Right lobe of liver (tissue), 6 donors: ENCODE results near the gene LIN9. TPM values are rescaled to one million over a fixed set of nuclear protein-coding genes. Genes with fewer than 3 reads are reported as not detected.

ENCODE experiments used
- ATAC-seq, 4 donors: fragments of 200-7000 bp; cut with Tn5 transposase; one replicate each; pipeline ENCODE4 v1.9.1; 2020; ENCODE audit warnings: mild to moderate bottlenecking in 4 of 4, moderate library complexity in 4 of 4
- DNase-seq, 3 donors: peaks; one replicate each; pipeline ENCODE4 v3.0.0-alpha.2; 2020
- H3K27ac ChIP-seq, 3 donors: fragments of 200-600 bp; one replicate each; pipeline ENCODE4 v1.8.0; 2022
- H3K27me3 ChIP-seq, 2 donors: fragments of 200-600 bp; one replicate each; pipeline ENCODE4 v1.8.0; 2022
- H3K36me3 ChIP-seq, 4 donors: fragments of 200-600 bp; sonication (generic) in 1 of 4; one replicate each; pipeline versions ENCODE4 v1.5.1 to v1.8.0; 2017 to 2022; ENCODE audit warnings: control low read depth in 1 of 4
- H3K4me1 ChIP-seq, 4 donors: fragments of 200-600 bp; sonication (generic) in 1 of 4; one replicate each; pipeline versions ENCODE4 v1.5.1 to v1.8.0; 2017 to 2022; ENCODE audit warnings: control low read depth in 1 of 4
- H3K4me3 ChIP-seq, 3 donors: fragments of 200-600 bp; one replicate each; pipeline ENCODE4 v1.8.0; 2022
- H3K9me3 ChIP-seq, 4 donors: fragments of 200-600 bp; sonication (generic) in 1 of 4; one replicate each; pipeline versions ENCODE4 v1.5.1 to v1.8.0; 2017 to 2022; ENCODE audit warnings: control low read depth in 1 of 4
- POLR2A ChIP-seq: fragments of 450-650 bp; IDR thresholded peaks from one replicate; pipeline ENCODE4 v1.6.1; 2017; ENCODE audit warnings: antibody characterized with exemption, mild to moderate bottlenecking
- WGBS: methylation state at CpG from one replicate; pipeline ENCODE4 v1.1.6; 2018; ENCODE audit warnings: low coverage, low lambda C conversion rate; ENCODE audit not compliant: insufficient coverage; ENCODE audit errors: missing lambda C conversion rate; 5-methylcytosine and 5-hydroxymethylcytosine counted together
- intact Hi-C, 2 donors: fragments of 100-400 bp; cut with DNase I; formaldehyde crosslinking; loops; one replicate each; pipeline versions ENCODE4 v1.11.2 to v1.14.1; 2022
- total RNA-seq, 6 experiments: library from RNA; depleted of rRNA in 2 of 6; stranded (reverse); fragments of >200 nt in 2 of 6; fragmentation: NEBNext Ultra II Directional in 3 of 6; extraction: Animal tissue kit (Norgen Biotek cat#: 25700) in 3 of 6; gene quantifications; one replicate each; pipeline versions ENCODE4 v1.1.0 to v1.2.4, GENCODE V29; 2016 to 2023
- TF ChIP-seq, protein P1 (sequence below), 4 donors: fragments of 200-600 bp in 3 of 4; fragments of 450-650 bp in 1 of 4; IDR thresholded peaks; one replicate each; pipeline versions ENCODE4 v1.5.1 to v1.8.0; 2016 to 2022; ENCODE audit warnings: antibody characterized with exemption in 4 of 4, mild to moderate bottlenecking in 2 of 4
- donor health status: DM: no; HTN: yes; CAD: no.
- donor health status: DM: no; HTN: no; CAD: no.
- donor health status: DM: no; HTN: no; CAD: no.
- donor health status: DM: no; HTN: yes; CAD: no.
- donor health status: DM: no; HTN: yes; CAD: no.

Gene LIN9
- total RNA-seq, 6 experiments from 2014 or later, result 0.46 to 1.5 (median 0.91) TPM

DNA sequence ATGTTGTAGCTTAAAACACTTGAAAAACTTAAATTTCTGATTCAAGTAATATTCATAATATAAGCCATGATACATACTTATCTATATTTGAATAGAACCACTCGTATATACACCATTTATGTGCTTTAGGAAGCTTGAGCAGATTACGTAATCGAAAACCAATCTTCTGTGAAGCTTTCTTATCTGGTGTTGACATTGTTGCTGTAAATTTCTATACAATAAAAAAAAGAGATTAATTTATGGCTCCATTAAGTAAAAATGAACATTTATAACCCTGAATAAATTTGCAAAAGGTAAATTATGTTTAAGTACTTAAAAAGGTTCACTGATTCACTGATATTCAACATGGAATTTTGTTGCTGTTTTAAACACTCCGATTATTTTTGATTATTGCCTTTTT lies 21.4 kb downstream of the LIN9 start:
- TF ChIP-seq POLR2A, result no peak
- TF ChIP-seq, protein P1, sequence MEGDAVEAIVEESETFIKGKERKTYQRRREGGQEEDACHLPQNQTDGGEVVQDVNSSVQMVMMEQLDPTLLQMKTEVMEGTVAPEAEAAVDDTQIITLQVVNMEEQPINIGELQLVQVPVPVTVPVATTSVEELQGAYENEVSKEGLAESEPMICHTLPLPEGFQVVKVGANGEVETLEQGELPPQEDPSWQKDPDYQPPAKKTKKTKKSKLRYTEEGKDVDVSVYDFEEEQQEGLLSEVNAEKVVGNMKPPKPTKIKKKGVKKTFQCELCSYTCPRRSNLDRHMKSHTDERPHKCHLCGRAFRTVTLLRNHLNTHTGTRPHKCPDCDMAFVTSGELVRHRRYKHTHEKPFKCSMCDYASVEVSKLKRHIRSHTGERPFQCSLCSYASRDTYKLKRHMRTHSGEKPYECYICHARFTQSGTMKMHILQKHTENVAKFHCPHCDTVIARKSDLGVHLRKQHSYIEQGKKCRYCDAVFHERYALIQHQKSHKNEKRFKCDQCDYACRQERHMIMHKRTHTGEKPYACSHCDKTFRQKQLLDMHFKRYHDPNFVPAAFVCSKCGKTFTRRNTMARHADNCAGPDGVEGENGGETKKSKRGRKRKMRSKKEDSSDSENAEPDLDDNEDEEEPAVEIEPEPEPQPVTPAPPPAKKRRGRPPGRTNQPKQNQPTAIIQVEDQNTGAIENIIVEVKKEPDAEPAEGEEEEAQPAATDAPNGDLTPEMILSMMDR (IDR thresholded peaks at IDR 0.05), result no peak
- H3K27me3 ChIP-seq, result no peaks in the 10 kb centered on the region
- 90% methylated on average over 4 of the region's 4 CpGs for WGBS
- H3K9me3 ChIP-seq, result no peaks in the 10 kb centered on the region
- H3K4me1 ChIP-seq, result no peaks in the 10 kb centered on the region
- no peak overlapping the region for H3K4me3 ChIP-seq
- H3K27ac ChIP-seq, result no peak overlapping the region
- H3K36me3 ChIP-seq, result no peaks in the 10 kb centered on the region
- intact Hi-C loops, result no loop called here
- ATAC-seq, result no peak
- no peak for DNase-seq

DNA sequence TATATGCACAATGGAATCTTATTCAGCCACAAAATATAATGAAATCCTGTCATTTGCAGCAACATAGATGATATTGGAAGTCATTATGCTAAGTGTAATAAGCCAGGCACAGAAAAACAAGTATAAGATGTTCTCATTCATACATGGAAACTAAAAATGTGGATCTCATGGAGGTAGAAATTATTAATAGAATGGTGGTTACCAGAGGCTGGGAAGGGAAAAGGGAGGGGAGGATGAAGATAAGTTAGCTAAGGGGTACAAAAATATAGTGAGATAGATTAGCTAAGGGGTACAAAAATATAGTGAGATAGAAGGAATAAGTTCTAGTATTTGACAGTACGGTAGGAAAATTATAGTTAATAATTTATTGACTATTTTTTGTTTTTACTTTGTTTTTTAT lies 27.9 kb downstream of the LIN9 start:
- DNase-seq (no peak), ATAC-seq (no peak)
- Histone ChIP-seq H3K27me3 (no peaks in the 10 kb centered on the region), H3K27ac (no peak overlapping the region), H3K4me3 (no peak overlapping the region), H3K9me3 (no peaks in the 10 kb centered on the region), H3K36me3 (no peaks in the 10 kb centered on the region), H3K4me1 (no peaks in the 10 kb centered on the region)
- no peak for TF ChIP-seq POLR2A
- TF ChIP-seq, protein P1 (IDR thresholded peaks at IDR 0.05), result no peak
- intact Hi-C loops, result no loop called here
- 100% methylated on average over 1 of the region's 1 CpG for WGBS

DNA sequence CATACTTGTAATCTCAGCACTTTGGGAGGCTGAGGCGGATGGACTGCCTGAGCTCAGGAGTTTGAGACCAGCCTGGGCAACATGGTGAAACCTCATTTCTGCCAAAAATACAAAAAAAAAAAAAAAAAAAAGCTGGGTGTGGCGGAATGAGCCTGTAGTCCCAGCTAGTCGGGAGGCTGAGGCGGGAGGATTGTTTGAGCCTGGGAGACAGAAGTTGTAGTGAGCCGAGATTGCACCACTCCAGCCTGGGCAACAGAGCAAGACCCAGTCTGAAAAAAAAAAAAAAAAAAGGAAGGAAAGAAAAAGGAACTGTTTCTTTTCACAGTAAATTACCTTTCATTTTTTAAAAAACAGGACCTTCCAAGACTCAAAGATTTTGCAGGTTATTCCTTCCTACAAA lies 29.5 kb downstream of the LIN9 start:
- H3K4me1 ChIP-seq, result no peaks in the 10 kb centered on the region
- DNase-seq (no peak), ATAC-seq (no peak)
- no peaks in the 10 kb centered on the region for H3K9me3 ChIP-seq
- WGBS, result 93% methylated on average over 5 of the region's 5 CpGs
- H3K27ac ChIP-seq, result no peak overlapping the region
- H3K36me3 ChIP-seq, result no peaks in the 10 kb centered on the region
- intact Hi-C loops, result no loop called here
- H3K4me3 ChIP-seq, result no peak overlapping the region
- TF ChIP-seq POLR2A, result no peak
- TF ChIP-seq, protein P1 (IDR thresholded peaks at IDR 0.05), result no peak
- H3K27me3 ChIP-seq, result no peaks in the 10 kb centered on the region

DNA sequence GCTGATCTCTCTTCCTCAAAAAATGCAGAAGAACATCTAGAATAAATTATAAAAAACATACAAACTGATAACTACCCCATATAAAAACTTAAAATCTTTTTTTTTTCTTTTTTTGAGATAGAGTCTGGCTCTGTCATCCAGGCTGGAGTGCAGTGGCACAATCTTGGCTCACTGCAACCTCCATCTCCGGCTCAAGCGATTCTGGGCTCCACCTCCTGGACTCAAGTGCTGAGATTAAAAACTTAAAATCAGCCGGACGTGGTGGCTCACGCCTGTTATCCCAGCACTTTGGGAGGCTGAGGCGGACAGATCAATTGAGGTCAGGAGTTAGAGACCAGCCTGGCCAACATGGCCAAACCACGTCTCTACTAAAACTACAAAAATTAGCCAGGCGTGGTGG lies 31.1 kb downstream of the LIN9 start:
- Histone ChIP-seq H3K9me3 (no peaks in the 10 kb centered on the region), H3K36me3 (no peaks in the 10 kb centered on the region), H3K4me1 (no peaks in the 10 kb centered on the region), H3K4me3 (no peak overlapping the region), H3K27me3 (no peaks in the 10 kb centered on the region), H3K27ac (no peak overlapping the region)
- TF ChIP-seq, protein P1 (IDR thresholded peaks at IDR 0.05), result no peak
- no peak for DNase-seq
- intact Hi-C loops, result no loop called here
- no peak for ATAC-seq
- WGBS, result 97% methylated on average over 8 of the region's 8 CpGs

DNA sequence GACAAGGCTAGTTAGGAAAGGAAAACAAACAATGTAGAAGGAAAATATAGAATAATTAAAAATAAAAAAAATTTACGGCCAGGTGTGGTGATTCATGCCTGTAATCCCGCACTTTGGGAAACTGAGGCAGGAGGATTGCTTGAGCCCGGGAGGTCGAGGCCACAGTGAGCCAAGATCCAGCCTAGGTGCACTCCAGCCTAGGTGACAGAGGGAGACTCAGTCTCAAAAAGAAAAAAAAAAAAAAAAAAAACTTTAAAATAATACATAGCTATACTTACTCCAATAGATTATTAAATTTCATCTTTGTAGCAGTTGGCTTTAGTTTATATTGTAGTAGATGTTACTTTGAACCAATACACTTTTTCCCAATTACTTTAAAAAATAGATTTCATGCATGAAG lies 32.0 kb downstream of the LIN9 start:
- WGBS, result 98% methylated on average over 4 of the region's 4 CpGs
- TF ChIP-seq, protein P1 (IDR thresholded peaks at IDR 0.05), result no peak
- no peak for TF ChIP-seq POLR2A
- Histone ChIP-seq H3K4me3 (no peak overlapping the region), H3K27me3 (no peaks in the 10 kb centered on the region), H3K4me1 (no peaks in the 10 kb centered on the region), H3K27ac (no peak overlapping the region), H3K36me3 (no peaks in the 10 kb centered on the region), H3K9me3 (no peaks in the 10 kb centered on the region)
- no peak for DNase-seq
- intact Hi-C loops, result no loop called here
- no peak for ATAC-seq
